ENCODE measurements around the gene BLOC1S5.

GRCh38 chr6:8082954-8083858 is 19.0 kb upstream of the BLOC1S5 start:
- TF ChIP-seq, protein P1, sequence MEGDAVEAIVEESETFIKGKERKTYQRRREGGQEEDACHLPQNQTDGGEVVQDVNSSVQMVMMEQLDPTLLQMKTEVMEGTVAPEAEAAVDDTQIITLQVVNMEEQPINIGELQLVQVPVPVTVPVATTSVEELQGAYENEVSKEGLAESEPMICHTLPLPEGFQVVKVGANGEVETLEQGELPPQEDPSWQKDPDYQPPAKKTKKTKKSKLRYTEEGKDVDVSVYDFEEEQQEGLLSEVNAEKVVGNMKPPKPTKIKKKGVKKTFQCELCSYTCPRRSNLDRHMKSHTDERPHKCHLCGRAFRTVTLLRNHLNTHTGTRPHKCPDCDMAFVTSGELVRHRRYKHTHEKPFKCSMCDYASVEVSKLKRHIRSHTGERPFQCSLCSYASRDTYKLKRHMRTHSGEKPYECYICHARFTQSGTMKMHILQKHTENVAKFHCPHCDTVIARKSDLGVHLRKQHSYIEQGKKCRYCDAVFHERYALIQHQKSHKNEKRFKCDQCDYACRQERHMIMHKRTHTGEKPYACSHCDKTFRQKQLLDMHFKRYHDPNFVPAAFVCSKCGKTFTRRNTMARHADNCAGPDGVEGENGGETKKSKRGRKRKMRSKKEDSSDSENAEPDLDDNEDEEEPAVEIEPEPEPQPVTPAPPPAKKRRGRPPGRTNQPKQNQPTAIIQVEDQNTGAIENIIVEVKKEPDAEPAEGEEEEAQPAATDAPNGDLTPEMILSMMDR (IDR thresholded peaks at IDR 0.05) = no peak
- no peak for TF ChIP-seq EZH2phosphoT487 (IDR thresholded peaks at IDR 0.05)
- TF ChIP-seq EZH2 (IDR thresholded peaks at IDR 0.05) = no peak
